Endothelial cell of umbilical vein (primary cell): ENCODE measurements around the gene DGKB. TPM values are rescaled to one million over a fixed set of nuclear protein-coding genes. Genes with fewer than 3 reads are reported as not detected.

Experiments used
- BruUV-seq: library from RNA; stranded (reverse); fragments of 400-500 nt; replicated peaks from 2 replicates; lab custom pipeline; 2021; lab: Mats Ljungman, UMichigan
- CTCF ChIA-PET: fragments of 300-600, 350-600 bp; sonication (Branson Sonifier 250); formaldehyde crosslinking; loops from one replicate; lab custom pipeline; 2021; ENCODE audit warnings: antibody characterized with exemption, inconsistent platforms; lab: Charles Lee
- POLR2A ChIA-PET: fragments of 300-600, 350-600 bp; sonication (Branson Sonifier 250); formaldehyde crosslinking; loops from one replicate; lab custom pipeline; 2021; ENCODE audit warnings: antibody characterized with exemption, inconsistent platforms; lab: Charles Lee
- DNase-seq: peaks from one replicate; pipeline ENCODE4 v3.0.0-alpha.2; 2011; ENCODE audit warnings: low read depth, low spot score
- FAIRE-seq: peaks from 2 replicates; lab custom pipeline; 2011; peaks lifted over from hg19 to GRCh38; lab: Jason Lieb, UNC
- H2AFZ ChIP-seq: 2 replicates; pipeline ENCODE4 v1.6.0; 2012; ENCODE audit warnings: low read depth, low read length, control low read depth, inconsistent platforms
- H3K27ac ChIP-seq: 2 replicates; pipeline ENCODE4 v1.5.1; 2011; ENCODE audit warnings: low read depth, mild to moderate bottlenecking, control low read depth, low read length, moderate library complexity; ENCODE audit not compliant: insufficient read depth
- H3K27me3 ChIP-seq, 2 experiments: 2 replicates each; pipeline versions ENCODE4 v1.6.0 to v1.6.1; 2011; ENCODE audit warnings: low read length in 2 of 2, mixed read lengths in 1 of 2; ENCODE audit not compliant: control insufficient read depth in 2 of 2, insufficient read depth in 2 of 2
- H3K36me3 ChIP-seq, 2 experiments: 2 replicates in 1 of 2; 3 replicates in 1 of 2; pipeline ENCODE4 v1.5.1; 2011; ENCODE audit warnings: low read length in 2 of 2, mild to moderate bottlenecking in 1 of 2, moderate library complexity in 1 of 2; ENCODE audit not compliant: control insufficient read depth in 2 of 2, insufficient read depth in 2 of 2; ENCODE audit errors: extremely low read depth in 1 of 2
- H3K4me1 ChIP-seq: 3 replicates; pipeline ENCODE4 v1.5.1; 2011; ENCODE audit warnings: mild to moderate bottlenecking, low read length; ENCODE audit not compliant: control insufficient read depth, insufficient read depth; ENCODE audit errors: extremely low read depth
- H3K4me2 ChIP-seq: 2 replicates; pipeline ENCODE4 v1.6.1; 2011; ENCODE audit warnings: low read length, control low read depth, mixed read lengths; ENCODE audit not compliant: insufficient read depth
- H3K4me3 ChIP-seq, 3 experiments: fragments of 200-600 bp in 1 of 3; sonication (generic), shearing (Covaris generic) in 1 of 3; replicated peaks in 1 of 3; 2 replicates each; pipeline ENCODE4 v1.5.1; 2011 to 2016; ENCODE audit warnings: control low read depth in 3 of 3, low read length in 3 of 3, mild to moderate bottlenecking in 2 of 3, inconsistent platforms in 1 of 3, low read depth in 1 of 3, moderate library complexity in 1 of 3; ENCODE audit not compliant: insufficient read depth in 1 of 3
- H3K79me2 ChIP-seq: 2 replicates; pipeline ENCODE4 v1.6.0; 2012; ENCODE audit warnings: low read length, inconsistent platforms; ENCODE audit not compliant: control insufficient read depth, insufficient read depth
- H3K9ac ChIP-seq: replicated peaks from 2 replicates; pipeline ENCODE3; 2011; ENCODE audit warnings: low read length, control low read depth; ENCODE audit not compliant: insufficient read depth; ENCODE audit errors: extremely low read depth
- H3K9me1 ChIP-seq: replicated peaks from 3 replicates; pipeline ENCODE4 v1.6.0; 2011; ENCODE audit warnings: mild to moderate bottlenecking, low read length; ENCODE audit not compliant: control insufficient read depth, insufficient read depth; ENCODE audit errors: extremely low read depth
- H3K9me3 ChIP-seq: replicated peaks from 2 replicates; pipeline ENCODE4 v1.5.1; 2012; ENCODE audit warnings: low read length, inconsistent platforms; ENCODE audit not compliant: control insufficient read depth, insufficient read depth
- H4K20me1 ChIP-seq: replicated peaks from 2 replicates; pipeline ENCODE3; 2011; ENCODE audit warnings: mild to moderate bottlenecking, low read length; ENCODE audit not compliant: control insufficient read depth, insufficient read depth; ENCODE audit errors: extremely low read depth
- EZH2 ChIP-seq: IDR thresholded peaks from 2 replicates; pipeline ENCODE4 v1.6.1; 2012; ENCODE audit warnings: borderline replicate concordance, low read depth, mild to moderate bottlenecking, moderate library complexity, low read length, inconsistent platforms; ENCODE audit not compliant: severe bottlenecking
- FOS ChIP-seq: IDR thresholded peaks from 2 replicates; pipeline ENCODE4 v1.6.1; 2011; ENCODE audit warnings: mild to moderate bottlenecking, low read length, moderate library complexity, borderline replicate concordance; ENCODE audit not compliant: insufficient read depth
- GATA2 ChIP-seq: IDR thresholded peaks from 2 replicates; pipeline ENCODE4 v1.7.0; 2011; ENCODE audit warnings: low read depth, mild to moderate bottlenecking, moderate library complexity, mixed read lengths, low read length; ENCODE audit not compliant: insufficient read length, insufficient read depth
- JUN ChIP-seq: IDR thresholded peaks from 2 replicates; pipeline ENCODE4 v1.6.1; 2011; ENCODE audit warnings: borderline replicate concordance, low read depth; ENCODE audit not compliant: insufficient read length, insufficient read depth
- MYC ChIP-seq: IDR thresholded peaks from one replicate; pipeline ENCODE4 v1.6.1; 2011; ENCODE audit warnings: mild to moderate bottlenecking, low read depth, low read length
- POLR2A ChIP-seq: IDR thresholded peaks from 2 replicates; pipeline ENCODE4 v1.6.1; 2012; ENCODE audit warnings: low read depth, mild to moderate bottlenecking, control low read depth, low read length
- POLR2AphosphoS5 ChIP-seq: IDR thresholded peaks from 2 replicates; pipeline ENCODE4 v1.6.1; 2012; ENCODE audit warnings: low read depth, mild to moderate bottlenecking, control low read depth, low read length, moderate library complexity; ENCODE audit not compliant: insufficient read depth
- dilution Hi-C: fragments of 300-500 bp; cut with MboI; formaldehyde crosslinking; loops from one replicate; pipeline ENCODE4 v1.15.0; 2019; ENCODE audit warnings: low sequenced_read_pairs; ENCODE audit not compliant: extremely low pct_ligation_motif_present
- intact Hi-C: fragments of 100-400 bp; cut with micrococcal nuclease; formaldehyde crosslinking; loops from one replicate; pipeline ENCODE4 v1.10.0; 2022
- polyA plus RNA-seq, 4 experiments: library from polyadenylated mRNA; depleted of rRNA in 3 of 4; stranded (reverse) in 3 of 4; unstranded in 1 of 4; fragments of >200 nt; gene quantifications; 2 replicates each; pipeline versions ENCODE4 v1.2.1 to v1.2.3, GENCODE V29; 2011 to 2012; ENCODE audit warnings: missing spikeins in 1 of 4
- total RNA-seq: library from RNA; stranded (reverse); gene quantifications from 2 replicates; pipeline ENCODE4 v1.2.3, GENCODE V29; 2021
- TF ChIP-seq, protein P1 (sequence below), 2 donors: IDR thresholded peaks; 1 replicate in 1 of 2; 2 replicates in 1 of 2; pipeline ENCODE4 v1.5.1; 2011; ENCODE audit warnings: low read length in 2 of 2, mild to moderate bottlenecking in 2 of 2, moderate library complexity in 2 of 2, control low read depth in 1 of 2, inconsistent platforms in 1 of 2, low read depth in 1 of 2; ENCODE audit not compliant: insufficient read depth in 1 of 2; ENCODE audit errors: extremely low read depth in 1 of 2
- TF ChIP-seq, protein P2 (sequence below): IDR thresholded peaks from 2 replicates; pipeline ENCODE4 v1.6.1; 2011; ENCODE audit not compliant: insufficient read depth, insufficient read length

The DGKB gene
- total and polyA plus RNA-seq, 2 donors (not counting 3 experiments of a cell fraction or from before 2014, with no cell fraction given) = not detected

DNA sequence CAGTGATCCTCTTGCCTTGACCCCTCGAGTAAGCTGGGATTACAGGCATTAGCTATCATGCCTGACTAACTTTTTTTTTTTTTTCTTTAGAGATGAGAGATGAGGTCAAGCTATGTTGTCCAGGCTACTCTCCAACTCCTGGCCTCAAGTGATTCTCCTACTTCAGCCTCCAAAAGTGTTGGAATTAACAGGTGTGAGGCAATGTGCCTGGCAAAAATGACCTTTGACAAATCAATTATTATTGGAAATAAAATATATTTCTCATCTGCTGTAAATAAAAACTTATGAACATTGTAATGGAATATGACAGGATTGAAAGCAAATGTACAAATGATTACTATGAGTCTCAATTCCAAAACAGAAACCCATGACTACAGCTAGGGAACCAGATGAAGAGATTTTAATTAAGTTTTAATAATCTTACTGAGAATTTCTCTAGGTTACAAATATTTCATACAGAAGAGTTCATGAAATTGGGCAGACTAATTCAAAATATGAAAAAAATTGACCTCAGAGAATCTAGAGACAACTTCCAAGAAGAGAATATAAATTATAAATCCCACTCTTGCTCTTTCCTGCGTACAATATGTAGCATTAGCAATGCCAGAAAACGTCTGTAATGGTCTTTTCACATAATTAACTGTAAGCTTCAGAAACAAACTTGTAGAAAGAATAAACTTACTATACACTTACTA, 414.7 kb downstream of the DGKB start:
- intact Hi-C loops = no loop called here
- dilution Hi-C loops = no loop called here
- Histone ChIP-seq H3K9ac (no peak overlapping the region), H3K4me2 (no peak overlapping the region), H4K20me1 (no peaks in the 10 kb centered on the region), H2AFZ (no peak overlapping the region), H3K9me1 (no peaks in the 10 kb centered on the region), H3K27ac (no peak overlapping the region), H3K4me3 (no peak overlapping the region), H3K4me1 (no peaks in the 10 kb centered on the region), H3K27me3 (no peaks in the 10 kb centered on the region), H3K36me3 (no peaks in the 10 kb centered on the region), H3K9me3 (no peaks in the 10 kb centered on the region), H3K79me2 (no peaks in the 10 kb centered on the region)
- DNase-seq = no peak
- POLR2A ChIA-PET = no interaction called here
- no TSS peak for BruUV-seq
- TF ChIP-seq JUN (no peak), GATA2 (no peak), POLR2AphosphoS5 (no peak), MYC (no peak), EZH2 (no peak), POLR2A (no peak), FOS (no peak)
- TF ChIP-seq, protein P1, sequence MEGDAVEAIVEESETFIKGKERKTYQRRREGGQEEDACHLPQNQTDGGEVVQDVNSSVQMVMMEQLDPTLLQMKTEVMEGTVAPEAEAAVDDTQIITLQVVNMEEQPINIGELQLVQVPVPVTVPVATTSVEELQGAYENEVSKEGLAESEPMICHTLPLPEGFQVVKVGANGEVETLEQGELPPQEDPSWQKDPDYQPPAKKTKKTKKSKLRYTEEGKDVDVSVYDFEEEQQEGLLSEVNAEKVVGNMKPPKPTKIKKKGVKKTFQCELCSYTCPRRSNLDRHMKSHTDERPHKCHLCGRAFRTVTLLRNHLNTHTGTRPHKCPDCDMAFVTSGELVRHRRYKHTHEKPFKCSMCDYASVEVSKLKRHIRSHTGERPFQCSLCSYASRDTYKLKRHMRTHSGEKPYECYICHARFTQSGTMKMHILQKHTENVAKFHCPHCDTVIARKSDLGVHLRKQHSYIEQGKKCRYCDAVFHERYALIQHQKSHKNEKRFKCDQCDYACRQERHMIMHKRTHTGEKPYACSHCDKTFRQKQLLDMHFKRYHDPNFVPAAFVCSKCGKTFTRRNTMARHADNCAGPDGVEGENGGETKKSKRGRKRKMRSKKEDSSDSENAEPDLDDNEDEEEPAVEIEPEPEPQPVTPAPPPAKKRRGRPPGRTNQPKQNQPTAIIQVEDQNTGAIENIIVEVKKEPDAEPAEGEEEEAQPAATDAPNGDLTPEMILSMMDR (IDR thresholded peaks at IDR 0.05; ENCODE audit: extremely low read depth in 1 of 2, insufficient read depth in 1 of 2, low read depth in 1 of 2, low read length in 2 of 2) = no peak
- TF ChIP-seq, protein P2, sequence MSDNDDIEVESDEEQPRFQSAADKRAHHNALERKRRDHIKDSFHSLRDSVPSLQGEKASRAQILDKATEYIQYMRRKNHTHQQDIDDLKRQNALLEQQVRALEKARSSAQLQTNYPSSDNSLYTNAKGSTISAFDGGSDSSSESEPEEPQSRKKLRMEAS = no peak
- CTCF ChIA-PET = no interaction called here
- no peak for FAIRE-seq
